ENCODE results near the gene CNTN5.

DNA sequence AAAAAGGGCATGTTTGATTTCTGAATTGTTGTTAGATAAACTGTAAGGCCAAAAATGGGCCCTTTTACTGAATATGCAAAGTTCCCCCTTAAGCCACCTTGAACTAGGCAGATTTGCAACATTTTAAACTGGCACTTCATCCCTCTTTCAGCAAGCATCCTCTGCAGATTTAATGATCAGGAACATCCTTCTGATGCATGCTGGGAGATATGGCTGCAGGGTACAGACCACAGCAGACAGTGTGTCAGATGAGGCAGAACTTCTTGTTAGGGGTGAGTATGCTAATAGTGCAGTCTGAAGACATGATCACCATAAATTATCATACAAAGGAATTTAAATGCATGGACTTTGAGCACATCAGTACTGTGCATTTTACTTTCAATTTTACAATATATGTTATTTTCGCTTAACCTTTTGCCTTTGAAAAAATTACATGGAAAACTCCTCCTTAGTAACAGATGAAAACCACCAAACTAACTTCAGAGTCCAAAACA, 1203.8 kb downstream of the CNTN5 start:
- TF ChIP-seq, protein P1, sequence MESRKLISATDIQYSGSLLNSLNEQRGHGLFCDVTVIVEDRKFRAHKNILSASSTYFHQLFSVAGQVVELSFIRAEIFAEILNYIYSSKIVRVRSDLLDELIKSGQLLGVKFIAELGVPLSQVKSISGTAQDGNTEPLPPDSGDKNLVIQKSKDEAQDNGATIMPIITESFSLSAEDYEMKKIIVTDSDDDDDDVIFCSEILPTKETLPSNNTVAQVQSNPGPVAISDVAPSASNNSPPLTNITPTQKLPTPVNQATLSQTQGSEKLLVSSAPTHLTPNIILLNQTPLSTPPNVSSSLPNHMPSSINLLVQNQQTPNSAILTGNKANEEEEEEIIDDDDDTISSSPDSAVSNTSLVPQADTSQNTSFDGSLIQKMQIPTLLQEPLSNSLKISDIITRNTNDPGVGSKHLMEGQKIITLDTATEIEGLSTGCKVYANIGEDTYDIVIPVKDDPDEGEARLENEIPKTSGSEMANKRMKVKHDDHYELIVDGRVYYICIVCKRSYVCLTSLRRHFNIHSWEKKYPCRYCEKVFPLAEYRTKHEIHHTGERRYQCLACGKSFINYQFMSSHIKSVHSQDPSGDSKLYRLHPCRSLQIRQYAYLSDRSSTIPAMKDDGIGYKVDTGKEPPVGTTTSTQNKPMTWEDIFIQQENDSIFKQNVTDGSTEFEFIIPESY (IDR thresholded peaks at IDR 0.05) = no peak
- TF ChIP-seq CTCF (IDR thresholded peaks at IDR 0.05 in 2 of 3, conservative IDR thresholded peaks at IDR 0.05 in 1 of 3; ENCODE audit: control insufficient read depth in 2 of 3, extremely low read depth in 1 of 3, insufficient read depth in 1 of 3, low read depth in 3 of 3, low read length in 3 of 3) = no peak
- TF ChIP-seq IRF3 (IDR thresholded peaks at IDR 0.05) = no peak
- no peak for TF ChIP-seq IKZF2 (IDR thresholded peaks at IDR 0.05)
- no peak for TF ChIP-seq CEBPB (IDR thresholded peaks at IDR 0.05; ENCODE audit: borderline replicate concordance in 1 of 2, low read depth in 2 of 2, low read length in 2 of 2)
- TF ChIP-seq ASH2L (IDR thresholded peaks at IDR 0.05; ENCODE audit: borderline replicate concordance, low read depth) = no peak
- no peak for TF ChIP-seq TAF1 (IDR thresholded peaks at IDR 0.05; ENCODE audit: borderline replicate concordance, low read depth, low read length)
- no peak for TF ChIP-seq EZH2 (IDR thresholded peaks at IDR 0.05; ENCODE audit: borderline replicate concordance, control insufficient read depth, low read depth, low read length)
- no peak for TF ChIP-seq CHD2 (IDR thresholded peaks at IDR 0.05; ENCODE audit: borderline replicate concordance, low read depth, low read length)
- no peak for TF ChIP-seq ATF7 (IDR thresholded peaks at IDR 0.05; ENCODE audit: low read depth)
- TF ChIP-seq POLR2A (IDR thresholded peaks at IDR 0.05; ENCODE audit: low read depth, low read length) = no peak
